Right lobe of liver (tissue), 6 donors: ENCODE data around the gene GALK1. TPM values are rescaled to one million over a fixed set of nuclear protein-coding genes. Genes with fewer than 3 reads are reported as not detected.

ENCODE experiments used
- ATAC-seq, 4 donors: fragments of 200-7000 bp; cut with Tn5 transposase; one replicate each; pipeline ENCODE4 v1.9.1; 2020; ENCODE audit warnings: mild to moderate bottlenecking in 4 of 4, moderate library complexity in 4 of 4
- DNase-seq, 3 donors: peaks; one replicate each; pipeline ENCODE4 v3.0.0-alpha.2; 2020
- H3K27ac ChIP-seq, 3 donors: fragments of 200-600 bp; one replicate each; pipeline ENCODE4 v1.8.0; 2022
- H3K27me3 ChIP-seq, 2 donors: fragments of 200-600 bp; one replicate each; pipeline ENCODE4 v1.8.0; 2022
- H3K36me3 ChIP-seq, 4 donors: fragments of 200-600 bp; sonication (generic) in 1 of 4; one replicate each; pipeline versions ENCODE4 v1.5.1 to v1.8.0; 2017 to 2022; ENCODE audit warnings: control low read depth in 1 of 4
- H3K4me1 ChIP-seq, 4 donors: fragments of 200-600 bp; sonication (generic) in 1 of 4; one replicate each; pipeline versions ENCODE4 v1.5.1 to v1.8.0; 2017 to 2022; ENCODE audit warnings: control low read depth in 1 of 4
- H3K4me3 ChIP-seq, 3 donors: fragments of 200-600 bp; one replicate each; pipeline ENCODE4 v1.8.0; 2022
- H3K9me3 ChIP-seq, 4 donors: fragments of 200-600 bp; sonication (generic) in 1 of 4; one replicate each; pipeline versions ENCODE4 v1.5.1 to v1.8.0; 2017 to 2022; ENCODE audit warnings: control low read depth in 1 of 4
- CTCF ChIP-seq, 4 donors: fragments of 200-600 bp in 3 of 4; fragments of 450-650 bp in 1 of 4; IDR thresholded peaks; one replicate each; pipeline versions ENCODE4 v1.5.1 to v1.8.0; 2016 to 2022; ENCODE audit warnings: antibody characterized with exemption in 4 of 4, mild to moderate bottlenecking in 2 of 4
- POLR2A ChIP-seq: fragments of 450-650 bp; IDR thresholded peaks from one replicate; pipeline ENCODE4 v1.6.1; 2017; ENCODE audit warnings: antibody characterized with exemption, mild to moderate bottlenecking
- WGBS: methylation state at CpG from one replicate; pipeline ENCODE4 v1.1.6; 2018; ENCODE audit warnings: low coverage, low lambda C conversion rate; ENCODE audit not compliant: insufficient coverage; ENCODE audit errors: missing lambda C conversion rate; 5-methylcytosine and 5-hydroxymethylcytosine counted together
- intact Hi-C, 2 donors: fragments of 100-400 bp; cut with DNase I; formaldehyde crosslinking; loops; one replicate each; pipeline versions ENCODE4 v1.11.2 to v1.14.1; 2022
- total RNA-seq, 6 experiments: library from RNA; depleted of rRNA in 2 of 6; stranded (reverse); fragments of >200 nt in 2 of 6; fragmentation: NEBNext Ultra II Directional in 3 of 6; extraction: Animal tissue kit (Norgen Biotek cat#: 25700) in 3 of 6; gene quantifications; one replicate each; pipeline versions ENCODE4 v1.1.0 to v1.2.4, GENCODE V29; 2016 to 2023
- donor health status: DM: no; HTN: yes; CAD: no.
- donor health status: DM: no; HTN: no; CAD: no.
- donor health status: DM: no; HTN: no; CAD: no.
- donor health status: DM: no; HTN: yes; CAD: no.
- donor health status: DM: no; HTN: yes; CAD: no.

The GALK1 gene
- total RNA-seq, 6 experiments from 2014 or later = 38.6 to 87.4 (median 76.9) TPM

- intact Hi-C loops = loop anchor here (5.0 to 10.0 kb wide), 2 partner anchors 72 to 76 kb away; no protein-coding TSS in a partner anchor
- 35% methylated on average over 8 of the region's 19 CpGs for WGBS
- peaks cover 0 to 15% (median 7%) of the 10 kb centered on the region in 4 donors for H3K4me1 ChIP-seq
- no peak for DNase-seq
- peaks cover 0 to 2% (median 0%) of the 10 kb centered on the region in 4 donors for H3K36me3 ChIP-seq
- TF ChIP-seq POLR2A (no peak), CTCF (IDR thresholded peaks at IDR 0.05) (no peak)
- H3K27ac ChIP-seq = peak overlapping the region in 2 of 3 donors; percentile 40 to 45
- ATAC-seq = no peak
- peak overlapping the region; percentile 44 to 60 (median 54) for H3K4me3 ChIP-seq
- H3K9me3 ChIP-seq = no peaks in the 10 kb centered on the region
- no peaks in the 10 kb centered on the region for H3K27me3 ChIP-seq
Measured at GRCh38 chr17:75752802-75753513, 12.0 kb downstream of the GALK1 start.

GRCh38 chr17:75752405-75752709 lies 12.6 kb downstream of the GALK1 start:
- WGBS = 100% methylated on average over 2 of the region's 10 CpGs
- intact Hi-C loops = loop anchor here (5.0 to 10.0 kb wide), 2 partner anchors 72 to 75 kb away; no protein-coding TSS in a partner anchor
- TF ChIP-seq CTCF (IDR thresholded peaks at IDR 0.05) (no peak), POLR2A (no peak)
- no peaks in the 10 kb centered on the region for H3K36me3 ChIP-seq
- no peaks in the 10 kb centered on the region for H3K9me3 ChIP-seq
- ATAC-seq (no peak), DNase-seq (no peak)
- no peak overlapping the region for H3K4me3 ChIP-seq
- no peak overlapping the region for H3K27ac ChIP-seq
- H3K4me1 ChIP-seq = peaks cover 0 to 19% (median 7%) of the 10 kb centered on the region in 4 donors
- H3K27me3 ChIP-seq = no peaks in the 10 kb centered on the region

- no peak for TF ChIP-seq CTCF (IDR thresholded peaks at IDR 0.05)
- no peak for TF ChIP-seq POLR2A
- peaks cover 0 to 19% (median 7%) of the 10 kb centered on the region in 4 donors for H3K4me1 ChIP-seq
- H3K4me3 ChIP-seq = no peak overlapping the region
- H3K36me3 ChIP-seq = no peaks in the 10 kb centered on the region
- no peak overlapping the region for H3K27ac ChIP-seq
- no peaks in the 10 kb centered on the region for H3K9me3 ChIP-seq
- no peak for DNase-seq
- ATAC-seq = no peak
- no peaks in the 10 kb centered on the region for H3K27me3 ChIP-seq
- 85% methylated on average over 13 of the region's 24 CpGs for WGBS
- intact Hi-C loops = loop anchor here (5.0 to 10.0 kb wide), 2 partner anchors 73 to 75 kb away; no protein-coding TSS in a partner anchor
Measured at GRCh38 chr17:75751676-75752404, 13.2 kb downstream of the GALK1 start.

GRCh38 chr17:75750661-75751423 lies 14.2 kb downstream of the GALK1 start:
- H3K27me3 ChIP-seq = no peaks in the 10 kb centered on the region
- 68% methylated on average over 6 of the region's 23 CpGs for WGBS
- intact Hi-C loops = loop anchor here (5.0 to 10.0 kb wide), 2 partner anchors 74 kb away; no protein-coding TSS in a partner anchor
- no peak for ATAC-seq
- TF ChIP-seq CTCF (IDR thresholded peaks at IDR 0.05) = no peak
- TF ChIP-seq POLR2A = no peak
- peaks cover 0 to 19% (median 7%) of the 10 kb centered on the region in 4 donors for H3K4me1 ChIP-seq
- no peak overlapping the region for H3K4me3 ChIP-seq
- no peaks in the 10 kb centered on the region for H3K36me3 ChIP-seq
- DNase-seq = no peak
- no peak overlapping the region for H3K27ac ChIP-seq
- H3K9me3 ChIP-seq = no peaks in the 10 kb centered on the region
